Measurements from ENCODE around the gene AP2A2.

Gene AP2A2

GRCh38 chr11:926341-926916, 759 bp downstream of the AP2A2 start:
- no peak for DNase-seq

DNA sequence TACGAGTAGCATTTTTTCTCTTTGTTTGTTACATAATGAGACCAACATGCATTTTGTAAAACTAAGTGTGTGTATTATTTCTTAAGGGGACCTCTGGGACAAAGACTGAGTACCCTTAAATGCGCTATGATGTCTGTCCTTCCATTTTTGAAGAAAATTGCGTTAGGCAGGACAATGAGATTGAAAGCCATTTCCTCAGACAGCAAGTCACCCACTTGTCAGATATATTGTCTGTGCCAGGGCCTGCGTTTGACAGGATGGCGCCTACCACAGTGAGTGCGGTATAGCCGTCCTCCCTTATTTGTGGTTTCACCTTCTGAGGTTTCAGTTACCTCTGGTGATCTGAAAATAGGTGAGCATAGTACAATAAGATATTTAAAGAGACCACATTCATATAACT, 2.2 kb downstream of the AP2A2 start:
- peak; percentile 67 for DNase-seq

- no peak for DNase-seq
Measured at GRCh38 chr11:928786-929185, 3.1 kb downstream of the AP2A2 start.

- DNase-seq, result no peak
Measured at GRCh38 chr11:929405-929804, 3.7 kb downstream of the AP2A2 start.

GRCh38 chr11:931385-931784, 5.7 kb downstream of the AP2A2 start:
- DNase-seq, result no peak

DNA sequence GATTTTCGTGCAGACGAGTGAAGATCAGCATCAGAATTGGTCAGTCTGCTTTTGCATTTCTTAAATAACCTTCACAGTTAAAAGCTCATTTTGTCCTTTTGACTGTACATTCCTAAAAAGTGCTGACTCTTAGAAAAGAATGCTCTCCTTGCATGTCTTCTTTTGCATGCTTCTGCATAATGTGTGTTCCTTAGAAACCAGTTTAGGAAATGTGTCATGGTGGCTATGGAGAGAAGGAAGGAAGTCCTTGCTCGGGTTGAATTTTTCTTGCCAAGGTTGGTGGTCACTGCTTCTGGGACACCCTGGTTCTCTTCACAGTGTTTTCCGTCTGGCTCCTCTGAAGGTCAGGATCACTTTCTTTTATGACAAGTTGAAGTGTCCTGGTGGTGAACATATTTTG, 6.8 kb downstream of the AP2A2 start:
- no peak for DNase-seq

DNA sequence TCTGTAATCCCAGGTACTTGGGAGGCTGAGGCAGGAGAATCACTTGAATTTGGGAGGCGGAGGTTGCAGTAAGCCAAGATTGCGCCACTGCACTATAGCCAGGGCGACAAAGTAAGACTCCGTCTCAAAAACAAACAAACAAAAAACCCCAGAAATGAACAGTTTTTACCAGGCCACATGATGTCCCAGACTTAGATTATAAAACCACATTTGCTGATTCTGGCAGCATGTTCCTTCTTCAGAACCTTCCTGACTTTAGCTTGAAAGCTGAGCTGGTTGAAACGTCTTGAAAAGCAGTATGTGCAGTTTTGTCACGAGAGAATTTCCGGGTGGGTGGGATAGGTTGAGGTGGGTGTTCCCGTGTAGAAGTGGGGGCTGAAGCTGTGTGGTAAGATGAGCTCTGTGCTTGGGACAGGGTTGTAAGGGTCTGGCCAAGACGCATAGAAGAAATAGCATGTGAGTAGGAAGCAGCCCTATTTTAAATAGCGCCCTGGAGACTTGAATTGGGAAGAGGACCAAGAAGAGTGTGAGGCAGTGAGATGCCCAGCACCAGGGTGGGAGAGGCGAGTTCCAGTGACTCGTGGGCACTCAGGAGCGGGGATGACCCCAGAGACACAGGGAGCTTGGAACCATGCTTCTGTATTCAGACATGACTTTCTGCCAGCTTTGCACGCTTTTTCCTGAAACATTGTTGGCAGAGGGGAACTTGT, 7.6 kb downstream of the AP2A2 start:
- DNase-seq, result no peak

- no peak for DNase-seq
Measured at GRCh38 chr11:933936-934335, 8.3 kb downstream of the AP2A2 start.

DNA sequence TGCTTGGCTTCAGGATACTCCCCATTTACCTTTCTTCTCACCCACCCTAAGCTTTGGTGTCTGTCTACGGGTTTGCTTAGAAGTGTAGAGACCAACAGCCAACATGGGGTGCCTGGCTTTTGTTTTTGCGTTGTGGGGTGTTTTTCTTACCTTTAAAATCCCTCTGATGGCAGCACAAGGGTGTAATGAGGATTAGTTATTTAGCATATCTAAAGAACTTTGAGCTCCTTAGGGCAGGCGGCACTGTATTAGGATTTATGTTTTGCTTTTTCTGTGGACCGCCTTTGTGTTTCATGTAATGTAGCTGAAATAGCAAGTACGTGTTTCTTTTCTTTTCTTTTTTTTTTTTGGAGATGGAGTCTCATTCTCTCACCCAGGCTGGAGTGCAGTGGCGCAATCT, 8.9 kb downstream of the AP2A2 start:
- no peak for DNase-seq

DNA sequence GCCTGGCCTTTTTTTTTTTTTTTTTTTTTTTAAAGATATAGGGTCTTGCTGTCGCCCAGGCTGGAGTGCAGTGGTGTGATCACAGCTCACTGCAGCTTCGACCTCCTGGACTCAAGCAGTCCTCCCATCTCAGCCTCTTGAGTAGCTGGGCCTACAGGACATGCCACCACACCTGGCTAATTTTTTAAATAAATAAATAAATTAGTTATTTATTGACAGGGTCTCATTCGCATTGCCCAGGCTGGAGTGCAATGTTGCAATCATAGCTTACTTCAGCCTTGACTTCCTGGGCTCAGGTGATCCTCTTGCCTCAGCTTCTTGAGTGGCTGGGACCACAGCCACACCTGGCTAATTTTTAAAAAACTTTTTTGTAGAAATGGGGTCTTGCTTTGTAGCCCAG, 10.5 kb downstream of the AP2A2 start:
- no peak for DNase-seq

GRCh38 chr11:937841-938261, 12.2 kb downstream of the AP2A2 start:
- DNase-seq, result no peak

DNA sequence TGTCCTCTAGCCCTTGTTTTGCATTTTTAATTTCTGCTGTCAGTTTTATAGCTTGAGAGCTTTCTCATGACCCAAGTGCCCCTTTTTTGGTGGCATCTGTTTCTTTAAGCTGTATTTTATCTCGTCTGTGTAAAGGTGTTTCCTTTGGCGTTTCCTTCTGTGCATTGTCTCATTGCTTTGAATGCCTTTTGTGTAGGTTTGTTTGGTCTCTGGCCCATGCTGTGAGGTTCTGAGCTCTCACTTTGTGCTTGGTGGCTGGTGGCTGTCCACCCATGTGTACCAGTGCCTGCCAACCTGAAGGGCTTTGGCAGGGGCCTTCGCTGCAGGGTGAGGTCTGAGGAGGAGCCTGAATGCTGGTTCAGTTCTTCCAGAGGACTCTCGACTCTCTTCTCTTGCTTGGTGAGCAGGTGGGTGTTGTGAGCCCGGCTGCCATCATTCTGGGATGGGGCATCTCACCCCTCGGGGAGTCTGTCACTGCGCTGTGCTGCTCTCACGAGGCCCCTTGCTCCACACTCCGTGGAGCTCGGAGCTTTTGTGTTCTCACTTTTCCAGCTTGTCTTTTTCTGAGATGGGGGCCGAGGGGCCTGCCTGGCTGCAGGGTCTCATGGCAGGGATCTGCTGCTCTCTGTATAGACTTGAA, 14.9 kb downstream of the AP2A2 start:
- DNase-seq, result no peak

DNA sequence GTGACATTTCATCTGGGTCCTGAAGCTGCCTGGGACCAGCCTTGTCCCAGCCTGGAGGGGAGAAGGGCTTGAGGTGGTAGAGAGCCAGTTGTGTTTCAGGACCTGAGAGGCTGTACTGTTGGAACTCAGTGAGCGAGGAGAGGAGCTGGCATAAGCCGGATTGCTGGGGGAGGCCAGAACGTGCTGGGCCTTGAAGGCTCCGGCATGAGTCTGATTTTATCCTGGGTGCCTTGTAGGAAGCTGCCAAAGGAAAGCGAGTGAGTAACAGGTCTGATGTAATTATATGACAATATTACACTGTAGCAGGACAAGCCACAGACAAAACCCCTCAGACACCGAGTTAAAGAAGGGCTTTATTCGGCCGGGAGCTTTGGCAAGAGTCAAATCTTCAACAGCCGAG, 17.2 kb downstream of the AP2A2 start:
- DNase-seq, result no peak

- no peak for DNase-seq
Measured at GRCh38 chr11:944711-945470, 19.2 kb downstream of the AP2A2 start.

GRCh38 chr11:945986-946385, 20.3 kb downstream of the AP2A2 start:
- DNase-seq, result no peak

DNA sequence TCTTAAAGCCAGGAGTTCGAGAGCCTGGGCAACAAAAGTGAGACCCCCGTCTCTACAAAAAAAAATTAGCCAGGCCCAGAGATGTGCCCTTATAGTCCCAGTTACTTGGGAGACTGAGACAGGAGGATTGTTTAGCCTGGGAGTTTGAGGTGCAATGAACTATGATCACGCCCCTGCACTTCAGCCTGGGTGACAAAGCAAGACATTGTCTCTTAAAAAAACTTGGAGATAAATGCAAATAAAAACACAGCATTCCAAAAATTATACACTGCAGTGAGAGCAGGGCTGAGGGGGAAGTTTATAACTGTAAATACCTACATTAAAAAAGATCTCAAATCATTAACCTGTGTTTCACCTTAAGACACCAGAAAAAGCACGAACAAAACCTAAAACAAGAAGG, 22.1 kb downstream of the AP2A2 start:
- DNase-seq, result no peak

- DNase-seq, result no peak
Measured at GRCh38 chr11:951507-951906, 25.8 kb downstream of the AP2A2 start.

GRCh38 chr11:952406-953385, 27.0 kb downstream of the AP2A2 start:
- no peak for DNase-seq

- DNase-seq, result no peak
Measured at GRCh38 chr11:953512-953911, 27.8 kb downstream of the AP2A2 start.

GRCh38 chr11:954392-955153, 28.9 kb downstream of the AP2A2 start:
- DNase-seq, result no peak

GRCh38 chr11:955154-956063, 29.7 kb downstream of the AP2A2 start:
- no peak for DNase-seq
